ENCODE data around the gene DDI2. TPM values are rescaled to one million over a fixed set of nuclear protein-coding genes. Genes with fewer than 3 reads are reported as not detected.
"Not testable (repeated sequence)": the region's sequence is repeated elsewhere in the genome, so short reads cannot be mapped to it uniquely, and the experiment has no call there.

The DDI2 gene
- total RNA-seq, 1 donor from 2014 or later: 38.5 TPM

GRCh38 chr1:15626269-15626950, 9.2 kb downstream of the DDI2 start:
- DNase-seq (ENCODE audit: low spot score): no peak
- no peak for ATAC-seq
- intact Hi-C loops (cut with DNase I): no loop called here

- intact Hi-C loops (cut with DNase I): no loop called here
- no peak for DNase-seq (ENCODE audit: low spot score)
- no peak for ATAC-seq
Measured at GRCh38 chr1:15627343-15627988, 10.2 kb downstream of the DDI2 start.

- ATAC-seq (no peak), DNase-seq (ENCODE audit: low spot score) (no peak)
- intact Hi-C loops (cut with DNase I): no loop called here
Measured at GRCh38 chr1:15628003-15628402, 10.7 kb downstream of the DDI2 start.

- no peak for ATAC-seq
- no peak for DNase-seq (ENCODE audit: low spot score)
- intact Hi-C loops (cut with DNase I): no loop called here
Measured at GRCh38 chr1:15633756-15634420, 16.6 kb downstream of the DDI2 start.

- intact Hi-C loops (cut with DNase I): no loop called here
- no peak for ATAC-seq
- no peak for DNase-seq (ENCODE audit: low spot score)
Measured at GRCh38 chr1:15636436-15636835, 19.2 kb downstream of the DDI2 start.

- DNase-seq (ENCODE audit: low spot score) (no peak), ATAC-seq (no peak)
- intact Hi-C loops (cut with DNase I): no loop called here
Measured at GRCh38 chr1:15637826-15638225, 20.6 kb downstream of the DDI2 start.

- ATAC-seq (no peak), DNase-seq (ENCODE audit: low spot score) (no peak)
- intact Hi-C loops (cut with DNase I): no loop called here
Measured at GRCh38 chr1:15639262-15639661, 22.0 kb downstream of the DDI2 start.

GRCh38 chr1:15639931-15640330, 22.7 kb downstream of the DDI2 start:
- intact Hi-C loops (cut with DNase I): no loop called here
- ATAC-seq (no peak), DNase-seq (ENCODE audit: low spot score) (no peak)

GRCh38 chr1:15640667-15641066, 23.4 kb downstream of the DDI2 start:
- ATAC-seq (no peak), DNase-seq (ENCODE audit: low spot score) (no peak)
- intact Hi-C loops (cut with DNase I): no loop called here

- intact Hi-C loops (cut with DNase I): no loop called here
- ATAC-seq (no peak), DNase-seq (ENCODE audit: low spot score) (no peak)
Measured at GRCh38 chr1:15649937-15650336, 32.7 kb downstream of the DDI2 start.

GRCh38 chr1:15650433-15650832, 33.2 kb downstream of the DDI2 start:
- intact Hi-C loops (cut with DNase I): no loop called here
- DNase-seq (ENCODE audit: low spot score) (no peak), ATAC-seq (no peak)

- ATAC-seq; intact Hi-C loops (cut with DNase I); DNase-seq (ENCODE audit: low spot score): not testable (repeated sequence)
Measured at GRCh38 chr1:15652130-15652529, 34.9 kb downstream of the DDI2 start.

GRCh38 chr1:15654091-15654690, 36.9 kb downstream of the DDI2 start:
- intact Hi-C loops (cut with DNase I): no loop called here
- no peak for ATAC-seq

GRCh38 chr1:15656464-15656863, 39.2 kb downstream of the DDI2 start:
- DNase-seq (ENCODE audit: low spot score) (no peak), ATAC-seq (no peak)
- intact Hi-C loops (cut with DNase I): no loop called here

More at GRCh38 chr1:15654091-15654690, 36.9 kb downstream of the DDI2 start:
- DNase-seq (ENCODE audit: low spot score): no peak

- ATAC-seq (no peak), DNase-seq (ENCODE audit: low spot score) (no peak)
- intact Hi-C loops (cut with DNase I): no loop called here
Measured at GRCh38 chr1:15657021-15657420, 39.8 kb downstream of the DDI2 start.

- DNase-seq (ENCODE audit: low spot score) (no peak), ATAC-seq (no peak)
- intact Hi-C loops (cut with DNase I): no loop called here
Measured at GRCh38 chr1:15660151-15660550, 42.9 kb downstream of the DDI2 start.

GRCh38 chr1:15662477-15662876, 45.2 kb downstream of the DDI2 start:
- intact Hi-C loops (cut with DNase I): no loop called here
- no peak for DNase-seq (ENCODE audit: low spot score)
- no peak for ATAC-seq

- intact Hi-C loops (cut with DNase I): no loop called here
- no peak for ATAC-seq
- DNase-seq (ENCODE audit: low spot score): no peak
Measured at GRCh38 chr1:15663925-15664324, 46.7 kb downstream of the DDI2 start.

- no peak for ATAC-seq
Measured at GRCh38 chr1:15667362-15667761, 50.1 kb downstream of the DDI2 start.

More at GRCh38 chr1:15667362-15667761, 50.1 kb downstream of the DDI2 start:
- DNase-seq (ENCODE audit: low spot score): no peak
- intact Hi-C loops (cut with DNase I): no loop called here

All from sciatic nerve (tissue), 2 donors.